HG03108 (cell line): ENCODE data around the gene PPM1J.
"Not testable (repeated sequence)": the region's sequence is repeated elsewhere in the genome, so short reads cannot be mapped to it uniquely, and the experiment has no call there.

Experiments used
- ATAC-seq: cut with Tn5 transposase; IDR thresholded peaks from one replicate; pipeline ENCODE4 v1.9.1; 2021; ENCODE audit warnings: moderate library complexity; ENCODE audit not compliant: unreplicated experiment

The PPM1J gene, protein sequence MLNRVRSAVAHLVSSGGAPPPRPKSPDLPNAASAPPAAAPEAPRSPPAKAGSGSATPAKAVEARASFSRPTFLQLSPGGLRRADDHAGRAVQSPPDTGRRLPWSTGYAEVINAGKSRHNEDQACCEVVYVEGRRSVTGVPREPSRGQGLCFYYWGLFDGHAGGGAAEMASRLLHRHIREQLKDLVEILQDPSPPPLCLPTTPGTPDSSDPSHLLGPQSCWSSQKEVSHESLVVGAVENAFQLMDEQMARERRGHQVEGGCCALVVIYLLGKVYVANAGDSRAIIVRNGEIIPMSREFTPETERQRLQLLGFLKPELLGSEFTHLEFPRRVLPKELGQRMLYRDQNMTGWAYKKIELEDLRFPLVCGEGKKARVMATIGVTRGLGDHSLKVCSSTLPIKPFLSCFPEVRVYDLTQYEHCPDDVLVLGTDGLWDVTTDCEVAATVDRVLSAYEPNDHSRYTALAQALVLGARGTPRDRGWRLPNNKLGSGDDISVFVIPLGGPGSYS

DNA sequence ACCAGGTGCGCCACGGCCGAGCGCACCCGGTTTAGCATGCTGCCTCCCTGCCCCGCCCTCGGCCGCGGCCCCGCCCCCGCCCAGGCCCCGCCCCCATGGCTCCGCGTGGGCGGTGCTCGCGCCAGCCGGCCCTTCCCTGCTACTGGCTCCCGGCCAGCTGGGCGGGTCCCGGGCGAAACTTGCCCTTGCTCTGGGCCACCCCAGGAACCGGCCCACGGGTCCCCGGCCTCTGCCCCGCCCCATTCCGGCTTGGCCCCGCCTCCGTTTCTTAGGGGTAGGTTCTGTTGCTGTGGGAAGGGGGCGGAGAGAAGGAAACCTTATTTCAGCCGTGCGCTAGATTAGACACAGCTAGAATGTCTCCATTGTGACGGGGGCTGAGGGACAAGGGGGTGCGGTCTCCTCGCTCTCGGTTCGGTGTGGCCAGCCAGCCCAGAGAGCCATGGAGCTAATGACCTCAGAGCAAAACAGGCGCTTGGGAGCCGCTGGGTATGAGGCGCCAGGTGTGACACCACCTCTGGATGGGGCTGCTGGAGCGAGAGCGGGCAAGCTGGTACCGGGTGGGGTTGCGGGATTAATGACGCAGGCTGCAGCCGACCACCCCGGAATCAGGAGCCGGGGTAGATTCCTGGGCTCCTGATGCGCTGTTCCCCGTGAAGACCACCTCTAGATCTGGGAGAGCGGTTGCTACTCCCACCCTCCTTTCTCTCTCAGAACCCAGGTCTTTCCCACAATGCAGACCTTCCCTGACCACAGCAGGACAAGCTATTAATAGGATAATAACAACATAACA is at the start of gene PPM1J:
Gene PPM1J, minus strand, starts transcription at position 69 of the 790 bp plus-strand sequence. Its CDS starts 31 bp downstream, at position 38.
- ATAC-seq: peak; percentile 75

DNA sequence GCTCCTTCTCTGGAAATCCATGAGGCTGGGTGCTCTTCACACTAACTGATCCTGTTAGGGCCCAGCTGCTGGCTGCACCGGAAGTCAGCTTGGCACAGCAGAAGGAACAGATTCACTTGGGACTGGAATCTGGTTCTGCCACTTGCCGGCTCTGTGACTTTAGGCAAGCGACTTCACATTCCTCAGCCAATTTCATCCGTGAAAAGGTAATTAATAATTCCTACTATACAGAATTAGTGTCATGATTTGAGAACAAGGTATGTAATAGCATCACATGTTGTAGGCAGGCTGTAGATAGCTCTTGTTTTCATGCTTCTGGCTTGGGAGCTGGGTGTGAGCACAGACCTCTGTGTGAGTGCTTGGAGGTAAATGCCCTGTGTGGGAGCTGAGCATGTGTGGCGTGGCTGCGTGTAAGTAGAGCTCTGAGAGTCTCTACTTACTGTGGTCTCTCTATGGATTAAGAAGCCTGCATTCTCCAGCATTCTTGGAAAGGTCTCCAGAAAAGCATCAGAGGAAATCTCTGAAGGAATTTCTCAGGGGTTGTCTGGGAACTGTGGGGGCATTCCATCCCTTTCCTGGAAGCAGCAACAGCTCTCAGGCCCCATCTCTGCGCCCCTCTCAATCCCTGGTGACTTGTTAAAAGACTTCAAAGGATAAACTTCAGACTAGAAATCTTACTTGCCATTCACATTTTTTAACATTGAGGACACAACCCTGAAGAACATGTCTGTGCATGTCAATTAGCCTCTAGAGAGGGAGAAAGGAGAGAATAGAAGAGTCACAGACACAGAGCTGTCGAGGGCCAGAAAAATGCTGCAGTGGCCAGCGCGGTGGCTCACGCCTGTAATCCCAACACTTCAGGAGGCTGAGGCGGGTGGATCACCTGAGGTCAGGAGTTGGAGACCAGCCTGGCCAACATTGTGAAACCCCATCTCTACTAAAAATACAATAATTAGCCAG is 47.7 kb upstream of the PPM1J start:
- ATAC-seq: no peak

DNA sequence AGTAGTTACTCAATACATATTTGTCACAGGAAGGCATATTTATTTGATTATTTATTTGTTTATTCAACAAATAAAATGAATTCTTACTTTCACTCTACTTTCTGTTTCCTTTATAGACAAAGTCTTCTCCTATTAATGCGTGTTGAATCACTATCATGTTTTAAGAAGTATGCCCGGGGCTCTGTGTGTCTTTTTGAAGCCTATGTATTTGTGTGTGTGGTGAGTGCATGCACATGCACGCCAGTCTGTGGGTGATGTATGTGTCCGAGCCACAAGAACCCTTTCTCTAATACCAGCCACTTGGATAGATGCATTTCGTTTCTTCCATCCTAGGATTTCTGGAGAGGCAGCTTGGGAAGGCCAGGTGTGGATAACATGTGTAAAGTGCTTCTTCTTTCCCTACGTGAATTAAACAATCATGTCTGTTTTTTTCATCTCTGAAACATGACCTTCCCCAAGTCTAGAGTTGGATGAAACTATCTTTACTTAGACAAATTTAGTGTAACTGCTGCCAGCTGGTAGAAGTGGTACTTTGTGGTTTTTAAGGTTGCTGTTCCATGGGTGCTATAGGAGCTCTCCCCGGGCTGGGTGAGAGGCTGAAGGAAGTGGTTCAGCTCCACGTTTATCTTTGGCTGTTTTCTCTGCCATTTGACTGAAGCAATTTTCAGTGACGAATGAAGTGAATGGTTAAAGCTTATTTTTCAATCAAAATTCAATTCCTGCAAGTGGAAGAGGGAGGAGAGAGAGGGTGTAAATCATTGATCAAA is 46.8 kb upstream of the PPM1J start:
- ATAC-seq: no peak

DNA sequence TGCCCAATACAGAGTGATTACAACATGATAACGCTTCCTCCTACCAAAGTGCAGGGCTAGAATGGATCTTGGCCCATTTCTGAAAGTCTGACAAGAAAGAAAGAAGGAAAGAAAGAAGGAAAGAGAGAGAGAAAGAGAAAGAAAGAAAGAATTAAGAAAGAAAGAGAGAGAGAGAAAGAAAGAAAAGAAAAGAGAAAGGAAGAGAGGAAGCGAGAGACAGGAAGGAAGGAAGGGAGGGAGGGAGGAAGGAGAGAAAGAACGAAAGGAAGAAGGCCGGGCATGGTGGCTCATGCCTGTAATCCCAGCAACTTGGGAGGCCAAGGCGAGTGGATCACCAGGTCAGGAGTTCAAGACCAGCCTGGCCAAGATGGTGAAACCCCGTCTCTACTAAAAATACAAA is 44.1 kb upstream of the PPM1J start:
- no peak for ATAC-seq

DNA sequence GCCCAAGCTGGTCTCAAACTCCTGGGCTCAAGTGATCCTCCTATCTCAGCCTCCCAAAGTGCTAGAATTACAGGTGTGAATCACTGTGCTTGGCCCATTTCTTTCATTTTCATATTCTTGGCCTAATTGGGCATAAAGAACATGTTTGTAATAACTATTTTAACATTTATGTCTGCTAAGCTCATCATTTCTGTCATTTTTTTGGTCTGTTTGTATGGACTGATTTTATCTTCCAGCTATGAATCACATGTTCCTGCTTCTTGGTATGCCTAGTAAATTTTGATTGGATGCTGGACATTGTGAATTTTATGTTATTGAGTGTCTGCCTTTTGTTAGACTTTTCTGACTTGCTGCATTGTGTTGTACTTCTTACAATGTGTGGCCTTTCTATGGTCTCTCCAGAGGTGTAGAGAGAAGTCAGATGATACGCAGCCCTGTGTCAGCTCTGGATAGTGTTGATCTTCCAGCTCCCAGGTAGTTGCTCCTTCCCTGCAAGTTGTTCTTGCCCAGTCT is 39.0 kb upstream of the PPM1J start:
- no peak for ATAC-seq

DNA sequence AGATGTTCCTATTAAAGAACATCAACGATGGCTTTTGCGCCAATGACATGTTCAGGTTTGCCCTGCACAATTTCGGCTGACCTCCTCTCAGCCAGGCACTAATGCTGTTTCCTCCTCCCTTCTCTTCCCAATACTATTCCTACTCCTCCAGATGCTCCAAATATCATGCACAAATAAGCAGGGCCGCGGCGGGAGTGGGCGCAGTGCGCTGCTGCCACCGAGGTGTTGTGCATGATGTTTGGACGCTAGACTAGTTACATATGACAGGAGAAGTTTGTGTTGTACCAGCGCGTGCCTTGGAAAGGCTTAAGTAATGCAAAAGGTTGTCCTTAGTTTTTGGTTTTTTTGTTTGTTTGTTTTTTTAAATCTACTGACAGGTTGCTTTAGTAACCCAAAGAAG is 33.3 kb upstream of the PPM1J start:
- ATAC-seq: no peak

DNA sequence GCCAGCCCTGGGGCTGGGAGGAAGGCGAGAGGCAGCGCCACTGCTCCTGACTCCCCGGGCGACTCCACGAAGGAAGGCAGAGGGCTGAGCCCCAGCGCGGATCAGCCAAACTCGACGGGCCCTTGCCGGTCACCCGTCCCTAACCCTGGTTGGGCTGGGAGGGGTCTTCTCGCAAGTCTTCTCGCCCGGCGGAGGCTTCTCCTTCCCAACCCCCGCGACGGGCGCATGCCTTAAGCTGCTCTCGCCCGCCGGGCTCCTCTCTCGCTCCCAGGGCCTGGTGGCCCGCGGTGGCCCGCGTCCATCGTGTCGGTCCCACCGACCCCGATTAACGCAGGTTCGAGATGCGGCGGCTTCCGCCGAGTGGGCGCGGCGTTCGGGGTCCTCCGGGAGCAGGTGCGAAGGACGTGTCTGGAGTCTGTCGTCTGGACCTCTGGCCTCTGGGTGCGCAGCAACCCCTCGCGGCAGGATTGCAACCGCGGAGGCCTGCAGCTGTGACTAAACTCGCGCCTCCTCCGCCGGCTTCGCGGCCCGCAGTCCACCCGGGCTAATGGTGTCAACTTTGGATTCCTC is 29.0 kb upstream of the PPM1J start:
- no peak for ATAC-seq

DNA sequence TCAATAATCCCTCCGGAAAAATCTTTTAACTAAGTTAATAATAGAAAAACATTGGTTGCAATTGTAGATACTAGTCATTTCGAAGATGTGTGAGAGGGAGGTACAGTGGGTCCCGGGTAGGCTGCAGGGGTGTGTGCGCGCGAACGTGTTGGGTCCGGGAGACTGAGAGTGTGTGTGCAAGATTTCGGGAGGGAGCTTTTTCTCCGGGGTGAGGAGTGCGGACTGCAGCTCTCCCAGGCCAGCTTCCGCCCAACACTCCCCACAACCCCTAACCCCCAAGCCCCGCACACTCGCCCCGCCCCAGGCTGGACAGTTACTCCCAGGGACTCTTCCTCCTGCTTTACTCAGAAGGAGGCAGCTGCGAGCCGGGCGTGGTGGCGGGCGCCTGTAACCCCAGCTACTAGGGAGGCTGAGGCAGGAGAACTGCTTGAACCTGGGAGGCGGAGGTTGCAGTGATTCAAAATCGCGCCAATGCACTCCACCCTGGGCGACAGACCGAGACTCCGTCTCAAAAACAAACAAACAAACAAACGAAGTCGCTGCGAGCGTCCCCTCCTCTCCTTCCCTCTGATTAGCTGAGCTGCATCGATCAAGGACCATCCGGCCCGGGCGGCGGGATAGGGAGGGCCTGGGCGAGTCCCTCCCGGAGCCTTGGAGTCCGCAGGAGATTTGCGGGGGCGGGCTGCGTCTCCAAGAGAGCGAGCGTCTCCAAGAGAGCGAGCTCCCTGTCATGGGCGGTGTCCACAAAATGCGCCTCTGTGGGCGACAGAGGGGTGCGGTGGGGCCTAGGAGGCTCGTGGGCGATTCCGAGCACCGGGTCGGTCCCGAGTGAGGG is 28.3 kb upstream of the PPM1J start:
- no peak for ATAC-seq

DNA sequence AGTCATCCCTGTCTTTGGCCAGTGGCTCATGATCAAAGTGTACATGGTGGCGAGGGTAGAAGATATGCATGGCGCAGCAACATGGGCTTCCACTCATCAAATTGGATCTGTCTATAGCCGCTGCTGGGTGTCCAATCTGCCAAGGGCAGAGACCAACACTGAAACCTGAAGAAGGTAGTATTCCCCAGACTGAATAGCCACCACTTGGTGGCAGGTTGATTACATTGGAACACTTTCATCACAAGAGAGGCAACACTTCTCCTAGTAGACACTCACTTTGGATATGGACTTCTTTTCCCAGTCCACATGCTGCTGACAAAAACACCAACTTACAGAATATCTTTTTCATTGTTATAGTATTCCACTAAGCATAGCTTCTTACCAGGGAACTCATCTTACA is 22.4 kb upstream of the PPM1J start:
- ATAC-seq: no peak

DNA sequence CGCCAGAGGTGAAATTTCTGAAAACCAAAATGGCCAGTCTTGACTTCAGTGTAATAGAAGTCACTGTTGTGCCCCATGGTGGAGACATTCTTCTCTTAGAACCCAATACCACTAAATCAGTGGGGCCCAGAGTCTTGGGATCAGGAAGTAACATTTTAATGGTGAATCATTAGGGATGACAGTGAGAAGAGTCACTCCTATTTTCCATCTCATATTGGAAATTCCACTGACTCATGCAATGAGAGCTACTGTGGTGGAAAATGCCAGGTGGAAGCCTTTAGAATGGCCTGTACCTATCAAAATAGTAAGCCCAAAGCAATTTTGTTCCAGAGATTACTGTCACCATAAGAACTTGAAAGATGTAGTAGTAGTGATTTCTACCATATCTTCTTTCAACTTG is 20.6 kb upstream of the PPM1J start:
- no peak for ATAC-seq

DNA sequence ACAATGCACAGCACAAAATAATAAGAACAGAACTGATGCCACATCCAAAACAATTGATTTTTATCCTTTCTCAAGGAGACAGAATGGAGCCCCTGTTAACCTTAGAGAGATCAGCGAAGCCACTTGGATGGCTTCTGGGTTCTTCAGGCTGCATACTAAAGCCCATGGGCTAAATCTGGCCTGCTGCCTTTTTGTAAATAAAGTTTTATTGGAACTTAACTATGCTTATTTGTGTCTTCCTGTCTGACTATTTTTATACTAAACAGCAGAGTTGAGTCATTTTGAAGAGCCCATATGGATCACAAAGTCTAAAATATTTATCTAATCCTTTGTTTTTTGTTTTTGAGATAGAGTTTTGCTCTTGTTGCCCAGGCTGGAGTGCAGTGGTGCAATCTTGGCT is 16.3 kb upstream of the PPM1J start:
- ATAC-seq: no peak

DNA sequence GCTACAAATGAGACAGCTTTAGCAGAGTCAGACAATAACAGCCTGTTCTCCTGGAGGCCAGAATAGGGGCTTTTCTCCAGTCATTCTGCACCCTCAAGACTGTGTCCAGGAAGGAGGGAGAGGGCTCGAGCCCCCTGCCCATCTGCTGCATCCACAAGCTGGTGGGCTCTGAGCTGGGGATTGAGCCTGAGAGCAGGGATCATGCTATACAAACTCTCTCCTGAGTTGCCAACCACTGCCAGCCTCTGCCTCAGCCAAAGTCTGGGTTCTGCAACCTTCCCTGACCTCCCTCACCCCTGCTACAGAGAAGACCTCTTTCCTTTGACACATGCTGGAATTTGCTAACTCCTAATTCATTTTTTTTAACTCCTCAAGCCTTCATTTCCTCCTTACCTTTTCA is 14.8 kb upstream of the PPM1J start:
- no peak for ATAC-seq

DNA sequence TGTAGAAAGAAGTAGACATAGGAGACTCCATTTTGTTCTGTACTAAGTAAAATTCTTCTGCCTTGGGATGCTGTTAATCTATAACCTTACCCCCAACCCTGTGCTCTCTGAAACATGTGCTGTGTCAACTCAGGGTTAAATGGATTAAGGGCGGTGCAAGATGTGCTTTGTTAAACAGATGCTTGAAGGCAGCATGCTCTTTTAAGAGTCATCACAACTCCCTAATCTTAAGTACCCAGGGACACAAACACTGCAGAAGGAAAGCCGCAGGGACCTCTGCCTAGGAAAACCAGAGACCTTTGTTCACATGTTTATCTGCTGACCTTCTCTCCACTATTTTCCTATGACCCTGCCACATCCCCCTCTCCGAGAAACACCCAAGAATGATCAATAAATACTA is 13.9 kb upstream of the PPM1J start:
- ATAC-seq: not testable (repeated sequence)

DNA sequence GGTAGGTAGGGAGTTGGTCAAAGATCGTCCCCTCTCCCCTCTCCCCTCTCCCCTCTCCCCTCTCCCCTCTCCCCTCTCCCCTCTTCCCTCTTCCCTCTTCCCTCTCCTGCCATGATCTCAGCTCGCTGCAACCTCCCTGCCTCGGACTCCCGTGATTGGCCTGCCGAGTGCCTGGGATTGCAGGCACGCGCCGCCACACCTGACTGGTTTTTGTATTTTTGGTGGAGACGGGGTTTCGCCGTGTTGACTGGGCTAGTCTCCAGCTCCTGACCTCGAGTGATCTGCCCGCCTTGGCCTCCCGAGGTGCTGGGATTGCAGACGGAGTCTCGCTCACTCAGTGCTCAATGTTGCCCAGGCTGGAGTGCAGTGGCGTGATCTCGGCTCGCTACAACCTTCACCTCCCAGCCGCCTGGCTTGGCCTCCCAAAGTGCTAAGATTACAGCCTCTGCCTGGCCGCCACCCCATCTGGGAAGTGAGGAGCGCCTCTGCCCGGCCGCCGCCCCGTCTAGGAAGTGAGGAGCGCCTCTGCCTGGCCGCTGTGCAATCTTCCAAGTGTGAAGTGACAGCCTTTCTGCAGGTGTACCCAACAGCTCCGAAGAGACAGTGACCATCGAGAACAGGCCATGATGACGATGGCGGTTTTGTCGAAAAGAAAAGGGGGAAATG is 13.3 kb upstream of the PPM1J start:
- not testable (repeated sequence) for ATAC-seq

DNA sequence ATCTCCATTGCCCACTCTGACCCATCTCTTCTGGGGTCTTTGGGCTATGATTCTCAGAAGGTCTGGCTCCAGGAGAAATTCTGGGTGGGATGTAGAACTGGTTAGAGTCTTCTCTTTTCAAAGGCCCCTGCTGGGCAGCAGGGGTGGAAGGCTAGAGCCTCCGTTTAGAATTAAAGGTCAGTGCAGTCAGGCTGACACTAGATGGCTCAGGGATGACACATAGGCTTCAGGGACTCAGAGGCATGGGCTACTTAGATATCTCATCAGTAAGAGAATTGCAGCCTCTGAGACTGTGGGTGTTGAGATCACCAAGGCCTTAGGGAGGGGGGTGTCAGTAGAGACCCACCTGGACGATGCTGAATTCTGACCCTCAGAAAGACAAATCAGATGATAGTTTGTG is 12.6 kb upstream of the PPM1J start:
- ATAC-seq: no peak

DNA sequence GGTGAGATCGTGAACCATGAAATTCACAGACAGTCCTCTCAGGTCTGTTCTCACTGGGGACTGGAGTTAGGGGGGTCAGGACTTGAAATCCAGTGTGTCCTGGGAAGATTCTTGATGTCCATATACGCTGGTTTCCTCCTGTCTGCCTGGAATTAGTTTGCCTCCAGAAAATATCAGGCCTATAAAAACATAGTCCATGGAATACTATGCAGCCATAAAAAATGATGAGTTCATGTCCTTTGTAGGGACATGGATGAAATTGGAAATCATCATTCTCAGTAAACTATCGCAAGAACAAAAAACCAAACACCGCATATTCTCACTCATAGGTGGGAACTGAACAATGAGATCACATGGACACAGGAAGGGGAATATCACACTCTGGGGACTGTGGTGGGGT is 9.1 kb upstream of the PPM1J start:
- ATAC-seq: not testable (repeated sequence)

DNA sequence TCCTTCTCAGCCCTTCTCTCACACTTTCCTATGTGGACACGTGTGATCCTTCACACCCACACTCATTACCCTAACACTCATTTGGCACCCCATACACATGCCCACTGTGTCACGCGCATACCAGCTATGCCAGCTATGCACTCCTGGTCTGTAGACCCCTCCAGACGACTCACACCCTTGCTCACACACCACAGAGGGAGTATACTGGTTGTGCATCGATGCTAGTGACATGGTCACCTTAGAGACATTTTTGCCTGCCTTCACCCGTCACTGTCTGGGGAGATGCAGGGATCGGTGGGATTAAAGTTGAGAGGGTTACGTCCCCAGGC is 8.3 kb upstream of the PPM1J start:
- ATAC-seq: no peak
